Breast epithelium (tissue), 4 donors: ENCODE data around the gene NYAP2. TPM values are rescaled to one million over a fixed set of nuclear protein-coding genes. Genes with fewer than 3 reads are reported as not detected.

Experiments
- DNase-seq, 2 donors: peaks; one replicate each; pipeline ENCODE4 v3.0.0-alpha.2; 2019; ENCODE audit warnings: low spot score in 2 of 2
- H3K27ac ChIP-seq, 2 donors: fragments of 200-600 bp; sonication (generic) in 1 of 2; one replicate each; pipeline ENCODE4 v1.5.1; 2016 to 2019; ENCODE audit warnings: mild to moderate bottlenecking in 1 of 2
- H3K27me3 ChIP-seq, 2 donors: fragments of 200-600 bp; sonication (generic) in 1 of 2; one replicate each; pipeline versions ENCODE4 v1.5.1 to v1.6.0; 2017 to 2019; ENCODE audit warnings: control low read depth in 1 of 2, mild to moderate bottlenecking in 1 of 2
- H3K36me3 ChIP-seq: fragments of 200-600 bp; one replicate; pipeline ENCODE4 v1.5.1; 2019
- H3K4me1 ChIP-seq, 2 donors: fragments of 200-600 bp; sonication (generic); one replicate each; pipeline ENCODE4 v1.5.1; 2016 to 2019; ENCODE audit warnings: control low read depth in 1 of 2
- H3K4me3 ChIP-seq, 3 donors: fragments of 200-600 bp; sonication (generic); 1 replicate in 2 of 3; 2 replicates in 1 of 3; pipeline ENCODE4 v1.5.1; 2016 to 2019; ENCODE audit warnings: mild to moderate bottlenecking in 3 of 3, moderate library complexity in 2 of 3
- H3K9me3 ChIP-seq, 2 donors: fragments of 200-600 bp; sonication (generic) in 1 of 2; one replicate each; pipeline ENCODE4 v1.5.1; 2016 to 2019; ENCODE audit warnings: control low read depth in 1 of 2
- CTCF ChIP-seq, 3 donors: fragments of 450-650 bp; IDR thresholded peaks; one replicate each; pipeline ENCODE4 v1.5.1; 2016 to 2017; ENCODE audit warnings: antibody characterized with exemption in 3 of 3, mild to moderate bottlenecking in 3 of 3, moderate library complexity in 3 of 3
- POLR2A ChIP-seq: fragments of 450-650 bp; IDR thresholded peaks from one replicate; pipeline ENCODE4 v1.6.1; 2016; ENCODE audit warnings: antibody characterized with exemption, mild to moderate bottlenecking, moderate library complexity
- POLR2AphosphoS5 ChIP-seq, 3 donors: sonication (generic); formaldehyde crosslinking; IDR thresholded peaks; one replicate each; pipeline ENCODE4 v1.6.1; 2017; ENCODE audit warnings: antibody characterized with exemption in 3 of 3
- intact Hi-C: fragments of 100-400 bp; cut with DNase I; formaldehyde crosslinking; loops from one replicate; pipeline ENCODE4 v1.15.1; 2023; ENCODE audit warnings: low total_unique reads
- total RNA-seq, 3 donors: library from RNA; depleted of rRNA; stranded (reverse); fragments of >200 nt; gene quantifications; one replicate each; pipeline ENCODE4 v1.1.0, GENCODE V29; 2016

The NYAP2 gene
- under 1 TPM in 1 of 3 donors, not detected in 2; 0.15 TPM for total RNA-seq

- intact Hi-C loops = no loop called here
- Histone ChIP-seq H3K4me1 (no peaks in the 10 kb centered on the region), H3K27ac (no peak within 1 kb of the TSS), H3K9me3 (no peaks in the 10 kb centered on the region), H3K27me3 (no peaks in the 10 kb centered on the region), H3K4me3 (no peak within 1 kb of the TSS), H3K36me3 (no peaks in the 10 kb centered on the region)
- TF ChIP-seq POLR2A (no peak), POLR2AphosphoS5 (IDR thresholded peaks at IDR 0.05) (no peak), CTCF (IDR thresholded peaks at IDR 0.05) (no peak)
- DNase-seq = no peak
These were observed at the start of gene NYAP2 for GRCh38 chr2:225399504-225399903. NYAP2 (plus strand) TSS chr2:225399710; CDS start chr2:225408881, 9,171 bp downstream.

DNA sequence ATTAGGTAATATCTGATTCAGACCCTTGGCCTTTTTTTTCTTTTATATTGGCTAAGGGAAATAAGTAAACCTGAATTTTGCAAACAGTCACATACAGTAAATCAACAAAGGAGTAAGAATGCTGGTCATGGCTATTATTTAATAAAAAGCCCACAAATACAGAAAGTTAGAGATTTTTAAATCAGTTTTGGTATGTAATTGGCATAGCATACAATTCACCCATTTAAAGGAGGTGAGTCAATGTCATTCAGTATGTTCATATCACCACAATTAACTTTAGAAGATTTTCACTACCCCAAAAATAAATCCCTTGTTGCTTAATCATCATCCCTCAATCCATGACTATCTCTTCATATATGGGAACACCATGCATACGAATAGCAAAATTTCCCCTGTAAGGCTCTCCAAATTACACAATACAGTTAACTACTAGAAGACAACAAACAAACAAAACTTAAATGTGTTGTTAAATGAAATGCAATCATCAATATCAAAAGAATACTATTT is 45.9 kb upstream of the NYAP2 start:
- TF ChIP-seq CTCF (IDR thresholded peaks at IDR 0.05) (no peak), POLR2AphosphoS5 (IDR thresholded peaks at IDR 0.05) (no peak), POLR2A (no peak)
- H3K9me3 ChIP-seq = no peaks in the 10 kb centered on the region
- H3K27ac ChIP-seq = no peak overlapping the region
- intact Hi-C loops = no loop called here
- DNase-seq = no peak
- no peaks in the 10 kb centered on the region for H3K27me3 ChIP-seq
- H3K4me3 ChIP-seq = no peak overlapping the region
- no peaks in the 10 kb centered on the region for H3K4me1 ChIP-seq
- H3K36me3 ChIP-seq = no peaks in the 10 kb centered on the region

DNA sequence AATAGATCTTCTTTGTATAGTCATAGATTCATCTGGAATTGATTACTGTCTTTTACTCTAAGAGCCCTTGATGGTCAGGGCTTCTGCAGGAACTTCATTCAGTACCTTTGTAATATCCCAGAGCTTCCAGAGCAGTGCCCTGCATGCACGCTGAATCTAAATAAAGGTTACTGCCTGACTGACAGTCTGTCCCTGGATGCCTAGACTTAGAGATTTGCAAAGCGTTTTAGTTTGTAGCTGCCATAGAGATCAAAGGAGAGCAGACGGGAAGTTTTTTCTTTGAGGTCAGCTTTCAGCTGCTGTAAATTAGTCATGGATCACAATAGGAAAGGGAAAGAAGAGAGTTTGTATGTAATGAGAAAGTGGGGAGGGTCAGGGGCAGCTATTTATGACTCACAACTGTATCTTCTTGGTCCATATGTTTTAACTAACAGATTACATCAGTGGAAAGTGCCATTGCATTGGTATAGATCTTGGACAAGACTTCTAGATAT is 45.2 kb upstream of the NYAP2 start:
- TF ChIP-seq POLR2A (no peak), POLR2AphosphoS5 (IDR thresholded peaks at IDR 0.05) (no peak), CTCF (IDR thresholded peaks at IDR 0.05) (no peak)
- intact Hi-C loops = no loop called here
- Histone ChIP-seq H3K36me3 (no peaks in the 10 kb centered on the region), H3K4me1 (no peaks in the 10 kb centered on the region), H3K9me3 (no peaks in the 10 kb centered on the region), H3K4me3 (no peak overlapping the region), H3K27ac (no peak overlapping the region), H3K27me3 (no peaks in the 10 kb centered on the region)
- no peak for DNase-seq

DNA sequence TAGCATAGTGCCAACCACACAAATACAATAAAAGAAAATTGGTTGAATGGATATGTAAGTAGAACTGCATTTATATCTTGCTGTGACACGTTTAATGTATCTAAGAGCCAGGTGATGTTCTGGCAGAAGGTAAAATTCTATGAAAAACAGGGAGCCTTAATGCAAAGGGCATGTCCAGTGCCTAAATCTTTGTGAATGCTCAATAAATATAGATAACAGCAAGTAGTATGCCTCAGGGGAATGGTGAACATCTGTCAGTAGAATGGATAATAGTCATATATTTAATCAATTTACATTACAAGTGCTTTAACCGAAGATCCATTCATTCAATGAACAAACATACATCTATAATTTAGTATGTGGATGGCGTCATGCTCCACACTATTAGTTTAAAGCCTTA is 43.7 kb upstream of the NYAP2 start:
- no peak for DNase-seq
- intact Hi-C loops = no loop called here
- no peak overlapping the region for H3K4me3 ChIP-seq
- H3K27me3 ChIP-seq = no peaks in the 10 kb centered on the region
- no peak overlapping the region for H3K27ac ChIP-seq
- no peaks in the 10 kb centered on the region for H3K36me3 ChIP-seq
- no peaks in the 10 kb centered on the region for H3K9me3 ChIP-seq
- H3K4me1 ChIP-seq = no peaks in the 10 kb centered on the region
- TF ChIP-seq POLR2AphosphoS5 (IDR thresholded peaks at IDR 0.05) = no peak
- TF ChIP-seq POLR2A = no peak
- no peak for TF ChIP-seq CTCF (IDR thresholded peaks at IDR 0.05)

GRCh38 chr2:225366731-225367130 is 32.8 kb upstream of the NYAP2 start:
- no peaks in the 10 kb centered on the region for H3K4me1 ChIP-seq
- no peaks in the 10 kb centered on the region for H3K36me3 ChIP-seq
- no peak overlapping the region for H3K27ac ChIP-seq
- no peak overlapping the region for H3K4me3 ChIP-seq
- no peaks in the 10 kb centered on the region for H3K9me3 ChIP-seq
- TF ChIP-seq POLR2AphosphoS5 (IDR thresholded peaks at IDR 0.05) (no peak), POLR2A (no peak), CTCF (IDR thresholded peaks at IDR 0.05) (no peak)
- no peaks in the 10 kb centered on the region for H3K27me3 ChIP-seq
- intact Hi-C loops = loop anchor here (1.0 kb wide), 1 partner anchor 32 kb away; no protein-coding TSS in a partner anchor
- no peak for DNase-seq
